GM15510 (cell line): ENCODE measurements around the gene S100A6.

Experiments used
- POLR2A ChIP-seq: IDR thresholded peaks from 3 replicates; pipeline ENCODE4 v1.6.1; 2011; ENCODE audit warnings: borderline replicate concordance; ENCODE audit not compliant: insufficient read length; ENCODE audit errors: extremely low read depth

The S100A6 gene

DNA sequence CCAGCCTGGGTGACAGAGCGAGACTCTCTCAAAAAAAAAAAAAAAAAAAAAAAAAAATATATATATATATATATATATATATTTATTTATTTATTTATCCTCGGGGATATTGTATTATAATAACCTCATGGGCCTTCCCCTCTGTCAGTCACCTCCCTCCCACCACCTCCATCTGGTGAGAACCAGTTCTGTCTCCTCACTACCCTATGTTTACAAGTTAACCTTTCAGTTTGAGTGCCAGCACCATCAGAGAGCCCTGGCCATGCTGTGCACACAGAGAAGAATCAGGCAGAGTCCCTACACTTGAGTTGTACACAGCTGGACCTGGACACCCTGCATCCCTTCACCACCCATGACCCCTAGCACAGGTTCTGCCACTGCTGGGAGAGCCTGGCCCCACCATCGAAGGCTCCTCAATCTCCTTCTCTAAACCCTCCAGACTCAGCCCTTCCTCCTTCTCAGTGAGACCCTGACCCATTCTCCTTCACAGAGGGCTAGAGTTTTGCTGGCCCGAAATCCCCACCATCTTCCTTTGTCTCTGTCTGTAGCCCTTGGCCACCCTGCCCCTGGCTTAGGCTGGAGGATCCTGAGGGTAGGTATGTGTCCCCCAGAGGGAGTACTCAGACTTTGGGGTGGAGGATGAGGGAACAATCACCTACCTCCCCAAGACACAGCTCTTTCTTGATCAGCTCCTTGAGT is 3.8 kb upstream of the S100A6 start:
- TF ChIP-seq POLR2A, result no peak

DNA sequence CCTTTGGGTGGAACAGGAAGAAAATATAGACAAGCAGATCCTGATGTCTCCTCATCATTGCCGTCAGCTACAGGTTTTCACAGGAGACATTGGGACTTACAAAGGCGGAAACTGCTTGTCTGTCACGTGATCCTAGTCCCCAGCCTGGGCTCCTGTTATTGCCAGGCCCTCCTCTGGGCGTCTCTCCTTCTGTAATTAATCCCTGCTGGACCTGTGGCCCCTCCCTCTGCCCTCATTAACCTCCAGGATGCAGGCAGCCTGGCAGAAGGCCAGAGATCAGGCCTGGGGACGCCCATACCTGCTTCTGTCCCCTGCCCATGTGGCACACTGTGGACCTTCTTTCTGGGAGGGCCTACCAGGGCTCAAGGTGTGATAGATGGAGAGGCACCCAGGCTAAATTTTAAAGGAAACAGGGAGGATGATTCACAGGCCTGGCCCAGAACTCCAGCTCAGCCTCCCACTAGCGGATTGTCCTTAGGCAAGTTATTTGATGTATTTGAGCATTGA is 2.6 kb upstream of the S100A6 start:
- no peak for TF ChIP-seq POLR2A

DNA sequence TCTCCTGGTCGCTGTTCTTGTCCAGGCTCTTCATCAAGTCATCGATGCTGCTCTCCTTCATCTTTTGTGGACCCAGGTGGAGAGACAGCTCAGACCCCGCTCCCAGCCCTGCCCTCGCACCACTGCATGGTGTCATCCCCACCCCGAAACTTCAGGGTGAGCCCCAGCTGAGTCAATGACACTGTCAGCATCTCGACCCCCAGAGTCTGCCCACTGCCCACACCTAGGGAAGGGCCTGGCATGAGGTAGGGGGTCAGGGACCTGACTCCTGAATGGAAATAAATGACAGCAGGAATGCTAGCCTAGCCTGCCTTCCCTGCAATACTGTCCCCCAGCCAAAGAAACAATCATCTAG is 1.6 kb upstream of the S100A6 start:
- TF ChIP-seq POLR2A, result no peak

GRCh38 chr1:153536671-153537375 is 1.0 kb upstream of the S100A6 start:
- TF ChIP-seq POLR2A, result no peak

DNA sequence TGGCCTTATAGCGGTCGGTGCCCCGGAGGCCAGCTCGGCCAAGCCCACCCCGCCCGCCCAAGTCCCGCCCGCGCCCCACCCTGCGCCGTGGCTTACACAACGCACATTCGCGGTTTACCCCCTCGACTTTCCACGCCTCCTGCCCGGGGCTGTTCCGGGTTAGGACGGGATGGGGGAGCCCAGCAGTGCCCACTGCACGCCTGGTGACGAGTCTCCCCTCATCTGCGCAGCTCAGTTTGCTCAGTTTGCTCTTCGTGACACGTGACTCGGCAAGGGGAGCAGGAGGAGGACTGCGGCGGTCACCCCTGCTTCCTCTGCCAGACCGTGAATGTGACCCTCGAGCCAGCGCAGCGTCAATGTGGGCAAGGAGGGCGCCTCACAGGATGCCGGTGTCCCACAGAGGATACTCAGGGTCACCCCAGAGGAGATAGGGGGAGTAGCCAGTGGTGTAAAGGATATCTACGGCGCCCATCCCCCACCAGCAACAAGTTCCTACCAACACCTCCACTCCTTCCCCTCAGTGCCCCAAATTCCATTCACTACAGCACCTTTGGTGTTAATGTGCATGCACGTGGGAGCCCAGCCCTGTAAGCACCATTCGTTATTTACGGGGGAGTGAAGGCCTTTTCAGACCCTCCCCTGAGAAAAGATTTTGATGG is 350 bp upstream of the S100A6 start:
- peak; percentile 55 for TF ChIP-seq POLR2A

- no peak for TF ChIP-seq POLR2A
Observed at GRCh38 chr1:153534925-153535241, 908 bp downstream of the S100A6 start.

- no peak for TF ChIP-seq POLR2A
Observed at GRCh38 chr1:153534226-153534924, 1.4 kb downstream of the S100A6 start.

DNA sequence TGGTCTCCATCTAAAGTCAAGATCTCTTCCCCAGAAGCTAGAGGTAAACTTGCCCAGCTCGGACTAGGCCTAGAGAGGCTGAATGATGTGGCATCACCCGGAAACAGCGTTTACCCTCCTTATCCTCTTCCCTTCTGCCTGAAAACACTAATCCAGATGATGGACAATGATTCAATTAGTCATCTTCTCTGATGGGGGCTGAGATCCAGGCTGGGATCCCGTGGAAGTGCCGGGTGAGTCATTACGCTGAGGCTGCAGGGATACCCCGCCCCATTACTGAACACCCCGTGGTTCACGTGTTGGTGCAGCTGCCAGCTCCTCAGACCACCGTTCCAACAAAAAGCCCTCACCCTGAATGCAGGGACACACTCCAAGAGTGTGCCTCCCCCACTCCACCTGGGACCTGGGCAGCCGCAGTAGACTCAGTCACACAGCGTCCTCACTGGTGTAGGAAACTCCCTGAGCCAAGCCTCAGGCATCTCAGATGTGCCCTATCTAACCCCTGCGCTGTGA is 2.0 kb downstream of the S100A6 start:
- TF ChIP-seq POLR2A, result no peak

DNA sequence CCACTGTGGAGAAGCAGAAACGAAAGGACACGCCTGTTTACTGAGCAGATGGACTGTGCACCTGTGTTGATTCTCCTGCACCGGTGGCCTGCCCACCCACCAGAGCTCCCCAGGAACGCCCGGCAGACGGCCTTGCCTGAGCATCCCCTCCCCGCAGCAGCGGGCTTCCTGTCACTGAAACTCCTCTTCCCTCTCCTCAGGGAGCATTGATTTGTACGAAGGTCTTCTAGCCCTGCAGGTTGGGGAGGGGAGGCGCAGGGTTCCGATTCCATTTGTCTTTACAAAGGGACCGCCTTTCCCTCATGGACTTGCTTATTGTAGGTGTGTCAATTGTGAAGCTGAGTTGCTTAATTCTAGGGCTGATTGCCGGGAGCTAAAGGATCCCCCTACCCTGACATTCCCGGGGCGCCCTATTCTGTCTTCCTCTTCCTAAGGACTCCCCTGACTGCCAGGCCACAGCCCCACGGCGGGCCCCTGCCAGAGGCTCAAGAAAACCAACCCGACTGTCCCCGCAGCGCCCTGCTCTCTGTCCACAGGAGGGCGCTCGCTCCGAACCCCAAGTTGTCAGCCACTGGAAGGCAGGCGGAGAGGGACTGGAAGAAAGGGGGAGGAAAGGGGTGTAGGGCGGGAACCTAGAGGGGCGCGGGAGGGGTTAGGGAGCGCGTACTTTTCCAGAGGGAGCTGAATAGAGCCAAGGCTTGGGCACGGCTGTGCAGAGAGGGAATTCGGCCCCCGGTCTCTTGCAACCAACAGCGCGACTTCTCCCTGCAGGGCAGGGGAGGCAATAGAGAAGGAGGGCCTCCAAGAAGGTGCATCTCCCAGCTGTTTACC is 2.8 kb downstream of the S100A6 start:
- no peak for TF ChIP-seq POLR2A

- no peak for TF ChIP-seq POLR2A
Observed at GRCh38 chr1:153532181-153532580, 3.6 kb downstream of the S100A6 start.

DNA sequence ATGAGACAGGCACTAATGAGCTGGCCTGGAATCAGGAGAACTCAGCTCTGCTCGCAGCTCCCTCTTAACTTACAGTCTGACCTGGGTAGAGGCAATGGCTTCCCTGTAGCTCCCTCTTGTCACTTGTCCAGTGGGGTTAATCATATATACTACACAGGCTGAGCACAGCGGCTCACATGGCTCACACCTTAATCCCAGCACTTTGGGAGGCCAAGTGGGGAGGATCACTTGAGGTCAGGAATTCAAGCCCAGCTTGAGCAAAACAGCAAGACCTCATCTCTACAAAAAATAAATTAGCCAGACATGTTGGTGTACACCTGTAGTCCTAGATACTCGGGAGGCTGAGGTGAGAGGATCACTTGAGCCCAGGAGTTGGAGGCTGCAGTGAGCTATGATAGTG is 4.2 kb downstream of the S100A6 start:
- no peak for TF ChIP-seq POLR2A

DNA sequence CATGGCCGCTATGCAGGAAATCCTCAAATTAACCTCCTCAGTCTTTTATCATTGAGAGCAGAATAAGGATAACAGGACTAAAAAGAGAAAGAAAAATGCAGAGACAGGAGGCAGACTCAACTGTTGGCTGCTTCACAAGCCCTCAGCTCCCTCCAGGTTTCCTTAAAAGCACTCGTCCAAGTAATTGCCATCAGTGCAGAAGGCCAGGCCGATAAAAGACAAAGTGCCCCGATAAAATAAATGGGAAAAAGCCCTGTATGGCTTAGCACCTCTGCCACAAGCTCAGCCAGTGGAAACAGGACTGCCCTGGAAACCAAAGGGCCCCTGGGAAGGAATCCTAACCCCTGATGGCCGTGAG is 8.1 kb downstream of the S100A6 start:
- no peak for TF ChIP-seq POLR2A

DNA sequence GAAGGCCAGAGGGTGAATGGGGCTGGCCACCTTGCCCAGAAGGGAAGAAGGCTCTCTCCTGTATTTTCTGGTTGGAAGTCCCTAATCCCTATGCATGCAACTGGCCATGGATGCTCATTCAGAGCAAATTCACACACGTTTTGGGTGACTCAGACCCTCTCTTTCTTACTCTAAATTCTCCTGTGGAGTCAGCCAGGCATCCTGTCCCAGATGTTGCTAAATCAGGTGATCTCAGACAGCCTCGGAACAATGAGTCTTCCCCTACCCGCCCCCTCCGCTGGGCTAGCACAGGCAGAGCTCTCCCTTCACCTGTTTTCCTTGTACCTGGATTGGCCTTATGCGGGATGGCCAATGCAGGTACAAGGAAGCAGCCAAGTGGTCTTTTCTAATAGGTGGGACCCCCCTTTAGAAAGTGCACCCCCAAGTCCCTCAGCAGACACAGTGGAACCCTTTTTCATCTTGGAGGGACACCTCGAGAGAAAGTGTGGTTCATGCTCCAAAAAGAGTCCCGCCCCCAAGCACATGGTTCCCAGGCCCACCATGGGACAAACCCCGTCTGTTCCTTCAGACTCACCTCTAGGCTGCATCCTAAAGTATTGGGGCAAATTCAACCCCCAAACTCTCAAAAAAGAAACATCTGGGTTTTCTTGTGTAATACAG is 8.6 kb downstream of the S100A6 start:
- no peak for TF ChIP-seq POLR2A

- no peak for TF ChIP-seq POLR2A
Observed at GRCh38 chr1:153526132-153526543, 9.7 kb downstream of the S100A6 start.
